Activated naive CD4-positive, alpha-beta T cell treated with anti-CD3 and anti-CD28 coated beads for 36 hours (primary cell): ENCODE measurements around the gene BBLN. TPM values are rescaled to one million over a fixed set of nuclear protein-coding genes. Genes with fewer than 3 reads are reported as not detected.
"Not testable (repeated sequence)": the region's sequence is repeated elsewhere in the genome, so short reads cannot be mapped to it uniquely, and the experiment has no call there.

Source experiments
- CTCF ChIA-PET: fragments of 350-600 bp; sonication (Branson Sonifier 250); formaldehyde crosslinking; loops from one replicate; lab custom pipeline; 2021; ENCODE audit warnings: antibody characterized with exemption; lab: Charles Lee
- DNase-seq: peaks from one replicate; pipeline ENCODE4 v3.0.0-alpha.2; 2020
- H3K27ac Mint-ChIP-seq: one replicate; pipeline ENCODE4 v1.8.0; 2021; ENCODE audit warnings: mild to moderate bottlenecking, mixed read lengths
- H3K27me3 Mint-ChIP-seq: one replicate; pipeline ENCODE4 v1.8.0; 2021; ENCODE audit warnings: low read depth, mixed read lengths
- H3K36me3 Mint-ChIP-seq: one replicate; pipeline ENCODE4 v1.8.0; 2021; ENCODE audit warnings: low read depth, mixed read lengths
- H3K4me1 Mint-ChIP-seq: one replicate; pipeline ENCODE4 v1.8.0; 2021; ENCODE audit warnings: low read depth, mixed read lengths
- H3K4me3 Mint-ChIP-seq: one replicate; pipeline ENCODE4 v1.8.0; 2021; ENCODE audit warnings: mild to moderate bottlenecking, moderate library complexity, mixed read lengths
- H3K9me3 Mint-ChIP-seq: one replicate; pipeline ENCODE4 v1.8.0; 2021; ENCODE audit warnings: mixed read lengths
- intact Hi-C: fragments of 100-400 bp; cut with micrococcal nuclease; formaldehyde crosslinking; loops from one replicate; pipeline ENCODE4 v1.15.1; 2023
- total RNA-seq, 2 experiments: library from RNA; stranded (reverse); gene quantifications; one replicate each; pipeline ENCODE4 v1.2.3, GENCODE V29; 2021

Gene BBLN
- total RNA-seq, result 10 to 100 TPM; 73.3 to 77.7 TPM

- peak; percentile 96 for DNase-seq
- Mint-ChIP-seq H3K4me3 (peak within 1 kb of the TSS; percentile 77), H3K4me1 (peaks cover 16% of the 10 kb centered on the region), H3K36me3 (peaks cover 9% of the 10 kb centered on the region), H3K27me3 (no peaks in the 10 kb centered on the region), H3K27ac (peak within 1 kb of the TSS; percentile 85), H3K9me3 (no peaks in the 10 kb centered on the region)
- CTCF ChIA-PET, result interaction anchor here (0.6 to 1.6 kb wide), 5 partner anchors 9 to 293 kb away, joined by 3 to 4 read pairs (median 3); no protein-coding TSS in a partner anchor
- intact Hi-C loops, result loop anchor here (1.0 to 5.0 kb wide), 7 partner anchors 31 to 358 kb away; partner anchors contain the start of genes CIZ1, COQ4, FPGS and NAIF1
These were observed at the start of gene BBLN for GRCh38 chr9:128159784-128160602. Gene BBLN (plus strand): TSS chr9:128160265. CDS start chr9:128160408, 143 bp downstream.

DNA sequence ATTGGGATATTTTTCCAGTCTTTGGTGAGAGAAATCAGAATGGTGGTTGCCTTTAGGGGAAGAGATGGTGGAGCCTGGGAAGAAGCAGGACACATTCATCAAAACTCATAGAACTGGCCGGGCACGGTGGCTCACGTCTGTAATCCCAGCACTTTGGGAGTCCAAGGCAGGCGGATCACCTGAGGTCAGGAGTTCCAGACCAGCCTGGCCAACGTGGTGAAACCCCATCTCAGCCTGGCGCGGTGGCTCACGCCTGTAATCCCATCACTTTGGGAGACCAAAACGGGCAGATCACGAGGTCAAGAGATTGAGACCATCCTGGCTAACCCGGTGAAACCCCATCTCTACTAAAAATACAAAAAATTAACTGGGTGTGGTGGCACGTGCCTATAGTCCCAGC lies 48.3 kb upstream of the BBLN start:
- H3K9me3 Mint-ChIP-seq, H3K4me3 Mint-ChIP-seq, H3K27ac Mint-ChIP-seq, CTCF ChIA-PET, intact Hi-C loops, H3K4me1 Mint-ChIP-seq, DNase-seq, H3K27me3 Mint-ChIP-seq: not testable (repeated sequence)
- peaks cover 13% of the 10 kb centered on the region for H3K36me3 Mint-ChIP-seq

DNA sequence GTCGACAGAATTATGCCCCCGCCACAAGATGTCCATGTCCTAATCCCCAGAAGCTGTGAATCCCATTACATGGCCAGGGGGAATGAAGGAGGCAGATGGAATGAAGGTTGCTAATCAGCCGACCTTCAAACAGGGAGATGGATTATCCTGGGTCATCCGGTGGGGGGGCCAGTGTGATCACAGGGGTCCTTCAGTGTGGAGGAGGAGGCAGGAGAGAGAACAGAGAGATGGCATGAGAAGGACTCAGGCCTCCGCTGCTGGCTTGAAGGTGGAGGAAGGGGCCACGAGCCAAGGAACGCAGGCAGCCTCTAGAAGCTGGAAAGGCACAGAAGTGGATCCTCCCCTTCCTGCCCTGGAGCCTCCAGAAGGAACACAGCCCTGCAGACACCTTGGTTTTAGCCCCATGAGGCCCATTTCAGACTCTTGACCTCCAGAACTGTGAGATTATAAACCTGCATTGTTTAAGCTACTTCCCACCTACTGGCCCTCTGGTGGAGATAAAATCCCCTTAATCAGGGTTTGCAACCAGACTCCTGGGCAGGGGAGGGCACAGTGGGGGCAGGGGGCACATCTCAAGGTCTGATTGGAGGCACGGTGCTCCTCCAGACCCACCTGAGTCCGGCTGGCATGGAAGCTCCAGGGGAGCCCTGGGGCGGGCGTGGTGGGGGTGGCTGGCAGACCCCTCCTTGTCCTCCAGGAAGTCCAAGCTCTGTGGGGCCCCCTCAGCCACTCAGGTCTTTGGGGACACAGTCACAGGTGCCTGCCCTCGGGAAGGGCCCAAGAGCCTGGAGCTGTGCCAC lies 46.3 kb upstream of the BBLN start:
- no peak overlapping the region for H3K27ac Mint-ChIP-seq
- H3K4me1 Mint-ChIP-seq, result peaks cover 10% of the 10 kb centered on the region
- intact Hi-C loops, result no loop called here
- peaks cover 9% of the 10 kb centered on the region for H3K36me3 Mint-ChIP-seq
- CTCF ChIA-PET, result interaction anchor here (0.6 to 1.4 kb wide), 6 partner anchors 11 to 187 kb away, joined by 3 to 5 read pairs (median 4); no protein-coding TSS in a partner anchor
- H3K4me3 Mint-ChIP-seq, result no peak overlapping the region
- H3K27me3 Mint-ChIP-seq, result no peaks in the 10 kb centered on the region
- H3K9me3 Mint-ChIP-seq, result no peaks in the 10 kb centered on the region
- DNase-seq, result no peak

- peaks cover 10% of the 10 kb centered on the region for H3K4me1 Mint-ChIP-seq
- intact Hi-C loops, result no loop called here
- DNase-seq, result no peak
- peaks cover 9% of the 10 kb centered on the region for H3K36me3 Mint-ChIP-seq
- H3K27me3 Mint-ChIP-seq, result no peaks in the 10 kb centered on the region
- H3K27ac Mint-ChIP-seq, result no peak overlapping the region
- H3K9me3 Mint-ChIP-seq, result no peaks in the 10 kb centered on the region
- H3K4me3 Mint-ChIP-seq, result no peak overlapping the region
- CTCF ChIA-PET, result interaction anchor here (0.6 to 3.4 kb wide), 5 partner anchors 11 to 225 kb away, joined by 3 to 13 read pairs (median 5); no protein-coding TSS in a partner anchor
These were observed 45.5 kb upstream of the BBLN start for GRCh38 chr9:128114326-128115186.

GRCh38 chr9:128115187-128116103 lies 44.6 kb upstream of the BBLN start:
- no peak for DNase-seq
- intact Hi-C loops, result loop anchor here (2.0 kb wide), 2 partner anchors 15 to 81 kb away; no protein-coding TSS in a partner anchor
- Mint-ChIP-seq H3K4me3 (no peak overlapping the region), H3K36me3 (peaks cover 6% of the 10 kb centered on the region), H3K4me1 (peaks cover 10% of the 10 kb centered on the region), H3K9me3 (no peaks in the 10 kb centered on the region), H3K27me3 (no peaks in the 10 kb centered on the region), H3K27ac (no peak overlapping the region)
- CTCF ChIA-PET, result interaction anchor here (0.6 to 3.4 kb wide), 10 partner anchors 9 to 310 kb away, joined by 3 to 19 read pairs (median 5); no protein-coding TSS in a partner anchor

DNA sequence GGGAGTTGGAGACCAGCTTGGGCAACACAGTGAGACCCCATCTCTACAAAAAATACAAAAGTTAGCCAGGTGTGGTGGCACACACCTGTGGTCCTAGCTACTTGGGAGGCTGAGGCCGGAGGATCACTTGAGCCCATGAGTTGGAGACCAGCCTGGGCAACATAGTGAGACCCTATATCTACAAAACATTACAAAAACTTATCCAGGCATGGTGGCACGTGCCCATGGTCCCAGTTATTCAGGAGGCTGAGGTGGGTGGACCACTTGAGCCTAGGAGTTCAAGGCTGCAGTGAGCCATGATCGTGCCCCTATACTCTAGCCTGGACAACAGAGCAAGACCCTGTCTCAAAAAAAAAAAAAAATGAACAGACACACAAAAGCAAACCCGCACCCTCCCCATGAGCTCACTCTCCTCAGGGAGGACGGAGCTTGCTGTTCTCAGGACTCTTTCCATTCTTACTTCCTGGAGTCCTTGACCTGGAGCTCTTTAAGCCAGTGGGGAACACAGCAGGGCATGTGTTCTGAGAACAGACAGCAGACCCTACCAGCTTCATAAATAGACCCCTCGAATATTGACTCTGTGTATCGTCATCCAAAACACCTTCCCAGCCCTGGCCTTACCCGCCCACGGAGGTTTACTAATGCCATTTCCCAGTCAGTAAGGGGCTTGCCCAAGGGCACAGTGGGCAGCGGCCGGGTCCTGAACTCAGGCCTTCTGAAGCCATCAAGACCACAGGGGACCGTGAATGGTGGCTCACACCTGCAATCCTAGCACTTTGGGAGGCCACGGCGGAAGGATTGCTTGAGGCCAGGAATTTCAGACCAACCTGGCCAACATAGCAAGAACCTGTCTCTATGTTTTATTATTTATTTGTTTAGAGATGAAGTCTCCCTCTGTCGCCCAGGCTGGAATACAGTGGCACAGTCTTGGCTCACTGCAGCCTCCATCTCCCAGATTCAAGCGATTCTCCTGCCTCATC lies 43.7 kb upstream of the BBLN start:
- Mint-ChIP-seq H3K9me3 (no peaks in the 10 kb centered on the region), H3K4me1 (peaks cover 10% of the 10 kb centered on the region), H3K27ac (no peak overlapping the region), H3K36me3 (peaks cover 6% of the 10 kb centered on the region), H3K27me3 (no peaks in the 10 kb centered on the region), H3K4me3 (no peak overlapping the region)
- intact Hi-C loops, result loop anchor here (1.0 to 2.0 kb wide), 3 partner anchors 14 to 173 kb away; no protein-coding TSS in a partner anchor
- CTCF ChIA-PET, result interaction anchor here (0.6 to 3.4 kb wide), 14 partner anchors 9 to 1154 kb away, joined by 3 to 24 read pairs (median 5); partner anchors contain the start of gene PTGES2
- DNase-seq, result no peak

- peak; percentile 98 for DNase-seq
- Mint-ChIP-seq H3K4me1 (peaks cover 10% of the 10 kb centered on the region), H3K27ac (no peak overlapping the region), H3K4me3 (no peak overlapping the region), H3K27me3 (no peaks in the 10 kb centered on the region), H3K36me3 (peaks cover 8% of the 10 kb centered on the region), H3K9me3 (no peaks in the 10 kb centered on the region)
- intact Hi-C loops, result loop anchor here (1.0 to 2.0 kb wide), 3 partner anchors 13 to 175 kb away; no protein-coding TSS in a partner anchor
- CTCF ChIA-PET, result interaction anchor here (0.5 to 3.4 kb wide), 40 partner anchors 8 to 550 kb away, joined by 3 to 24 read pairs (median 4); partner anchors contain the start of gene PTGES2
These were observed 42.2 kb upstream of the BBLN start for GRCh38 chr9:128117613-128118471.

DNA sequence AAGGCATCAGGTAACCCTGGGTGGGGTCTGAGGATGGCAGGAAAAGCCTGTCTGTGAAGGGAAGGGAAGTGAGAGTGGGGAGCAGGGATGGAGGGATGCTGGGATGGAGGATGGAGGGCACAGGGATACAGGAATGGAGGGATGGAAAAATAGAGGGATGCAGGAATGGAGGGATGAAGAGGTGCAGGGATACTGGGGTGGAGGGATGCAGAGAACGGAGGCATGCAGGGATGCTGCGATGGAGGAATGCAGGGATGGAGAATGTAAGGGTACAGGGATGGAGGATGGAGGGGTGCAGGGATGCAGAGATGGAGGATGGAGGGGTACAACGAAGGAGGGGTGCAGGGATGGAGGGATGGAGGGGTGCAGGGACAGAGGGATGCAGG lies 41.6 kb upstream of the BBLN start:
- DNase-seq, result no peak
- H3K36me3 Mint-ChIP-seq, result peaks cover 6% of the 10 kb centered on the region
- intact Hi-C loops, result no loop called here
- H3K9me3 Mint-ChIP-seq, result no peaks in the 10 kb centered on the region
- peaks cover 10% of the 10 kb centered on the region for H3K4me1 Mint-ChIP-seq
- H3K27ac Mint-ChIP-seq, result no peak overlapping the region
- CTCF ChIA-PET, result interaction anchor here (0.5 to 3.4 kb wide), 22 partner anchors 8 to 549 kb away, joined by 3 to 24 read pairs (median 5); partner anchors contain the start of gene PTGES2
- no peak overlapping the region for H3K4me3 Mint-ChIP-seq
- H3K27me3 Mint-ChIP-seq, result no peaks in the 10 kb centered on the region

DNA sequence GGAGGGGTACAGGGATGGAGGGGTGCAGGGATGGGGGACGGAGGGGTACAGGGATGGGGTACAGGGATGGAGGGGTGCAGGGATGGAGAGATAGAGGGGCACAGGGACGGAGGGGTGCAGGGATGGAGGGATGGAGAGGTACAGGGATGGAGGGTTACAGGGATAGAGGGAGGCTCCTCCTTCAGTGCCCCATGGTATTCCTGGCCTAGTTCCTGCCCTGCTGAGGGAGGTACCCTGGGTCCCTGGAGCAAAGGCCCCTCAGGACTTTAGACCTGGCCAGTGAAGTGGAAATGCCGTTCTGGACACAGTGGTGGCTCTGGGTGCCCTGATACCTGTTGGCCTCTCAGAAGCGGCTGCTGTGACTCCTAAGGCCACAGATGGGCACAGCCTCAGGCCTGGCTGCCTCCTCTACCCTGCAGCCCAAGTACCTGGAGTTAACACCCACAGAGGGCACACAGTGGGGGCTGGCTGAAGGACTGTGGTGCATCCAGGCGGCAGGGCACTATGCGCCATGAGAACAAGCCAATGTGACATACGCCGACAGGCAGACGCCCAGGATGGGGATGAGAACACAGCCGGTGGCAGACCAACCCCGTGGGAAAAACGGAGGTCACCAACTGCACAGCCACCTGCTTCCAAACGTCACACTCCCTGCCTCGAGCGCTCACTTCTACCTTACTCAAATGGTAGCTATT lies 40.9 kb upstream of the BBLN start:
- no peaks in the 10 kb centered on the region for H3K9me3 Mint-ChIP-seq
- CTCF ChIA-PET, result interaction anchor here (1.2 to 1.4 kb wide), 3 partner anchors 85 to 175 kb away, joined by 3 to 6 read pairs (median 4); no protein-coding TSS in a partner anchor
- H3K4me1 Mint-ChIP-seq, result peaks cover 10% of the 10 kb centered on the region
- peaks cover 3% of the 10 kb centered on the region for H3K36me3 Mint-ChIP-seq
- H3K27ac Mint-ChIP-seq, result no peak overlapping the region
- DNase-seq, result no peak
- H3K4me3 Mint-ChIP-seq, result no peak overlapping the region
- intact Hi-C loops, result no loop called here
- no peaks in the 10 kb centered on the region for H3K27me3 Mint-ChIP-seq
